GM19463 (cell line): ENCODE measurements around the gene IL7R.

Experiments
- ATAC-seq: cut with Tn5 transposase; IDR thresholded peaks from one replicate; pipeline ENCODE4 v1.9.1; 2021; ENCODE audit warnings: mild to moderate bottlenecking, moderate library complexity; ENCODE audit not compliant: unreplicated experiment

IL7R gene

DNA sequence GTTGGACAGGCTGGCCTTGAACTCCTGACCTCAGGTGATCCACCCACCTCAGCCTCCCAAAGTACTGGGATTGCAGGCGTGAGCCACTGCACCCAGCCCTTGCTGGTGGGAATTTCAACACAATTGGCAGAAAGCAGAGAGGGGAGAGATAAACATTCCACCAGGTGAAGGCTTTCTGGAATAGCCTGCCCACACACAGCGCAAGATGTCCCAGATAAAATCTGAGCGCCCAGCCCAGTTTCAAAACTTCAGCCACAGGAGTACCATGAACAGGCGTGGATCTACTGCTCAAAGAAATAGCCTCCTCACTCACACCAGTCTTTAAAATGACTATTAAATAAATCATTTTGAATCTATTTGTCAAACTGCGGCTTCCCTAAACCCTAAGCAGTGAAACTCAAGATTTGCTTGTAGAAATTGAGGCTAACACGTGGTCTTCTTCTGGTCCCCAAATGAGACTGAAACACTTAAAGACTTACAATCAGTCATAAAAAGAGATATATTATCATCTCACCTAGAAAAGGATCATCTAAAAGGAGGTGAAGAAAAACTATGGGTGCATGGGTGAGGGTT lies 47.0 kb downstream of the IL7R start:
- ATAC-seq, result no peak

DNA sequence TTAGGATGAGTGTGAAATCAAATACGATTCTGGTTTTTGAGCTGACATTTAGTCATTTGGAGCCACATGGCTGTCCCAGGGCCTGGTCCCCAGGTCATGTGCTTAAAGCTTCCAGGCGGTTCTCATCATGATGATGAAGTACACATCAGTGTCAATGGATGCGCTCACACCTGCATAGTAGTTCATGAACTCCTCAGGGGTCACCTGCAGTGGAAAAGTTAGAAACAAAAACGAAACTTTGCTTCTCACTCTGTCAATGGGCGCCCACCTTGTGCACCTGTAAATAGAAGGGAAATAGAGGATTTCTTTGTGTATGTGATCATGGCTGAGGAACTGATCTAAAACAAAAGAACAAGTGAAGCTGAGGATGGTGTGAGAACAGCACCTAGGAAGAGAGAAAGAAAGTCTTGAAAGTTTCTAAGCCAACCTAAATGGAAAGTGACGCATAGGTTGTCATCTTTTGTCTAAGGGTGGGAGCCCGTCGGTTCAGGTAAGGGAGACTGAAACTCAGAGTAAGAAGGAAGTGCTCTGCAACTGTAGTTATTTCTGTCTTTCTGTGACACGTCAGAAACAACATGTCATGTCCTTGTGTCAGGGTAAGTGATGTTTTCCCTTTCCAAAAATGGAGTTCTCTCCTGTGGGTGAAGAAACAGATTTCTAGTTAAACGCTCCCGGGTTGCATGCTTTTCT lies 47.9 kb downstream of the IL7R start:
- peak; percentile 51 for ATAC-seq

DNA sequence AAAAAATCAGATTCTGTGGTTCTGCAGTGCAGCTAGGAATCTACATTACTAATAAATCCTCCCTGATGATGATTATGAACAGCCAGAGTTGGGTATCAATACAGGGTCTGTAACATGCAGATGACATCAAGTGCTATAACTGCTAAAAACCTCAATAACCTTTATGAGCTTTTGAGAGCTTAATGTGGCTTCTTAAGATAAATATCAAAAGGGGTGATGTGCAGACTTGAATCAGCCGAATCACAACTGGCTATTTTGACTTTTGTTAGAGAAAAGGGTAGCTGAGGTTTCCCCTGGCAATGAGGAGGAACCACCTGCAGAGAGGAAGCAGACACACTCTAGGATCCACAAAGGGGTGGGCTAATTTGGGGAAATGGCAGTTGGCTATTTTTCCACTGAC lies 51.5 kb downstream of the IL7R start:
- no peak for ATAC-seq

DNA sequence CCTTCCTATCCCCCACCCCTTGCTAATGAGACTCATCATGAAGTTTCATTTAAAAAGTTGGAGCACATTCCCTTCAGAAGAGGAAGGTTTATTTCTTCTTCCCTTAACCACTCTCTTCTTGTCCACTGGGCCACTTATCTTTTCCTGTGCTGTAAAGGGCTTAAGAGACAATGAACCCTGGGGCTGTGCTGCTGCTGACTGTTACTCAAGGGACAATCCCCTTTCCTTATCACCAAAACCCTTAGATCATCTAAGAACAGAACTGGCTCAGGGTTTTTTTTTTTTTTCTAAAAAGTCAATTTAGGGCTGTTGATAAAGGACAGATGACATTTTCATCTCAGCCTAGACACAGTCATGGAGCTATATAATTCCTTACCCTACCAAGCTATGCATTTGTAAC lies 52.1 kb downstream of the IL7R start:
- no peak for ATAC-seq

DNA sequence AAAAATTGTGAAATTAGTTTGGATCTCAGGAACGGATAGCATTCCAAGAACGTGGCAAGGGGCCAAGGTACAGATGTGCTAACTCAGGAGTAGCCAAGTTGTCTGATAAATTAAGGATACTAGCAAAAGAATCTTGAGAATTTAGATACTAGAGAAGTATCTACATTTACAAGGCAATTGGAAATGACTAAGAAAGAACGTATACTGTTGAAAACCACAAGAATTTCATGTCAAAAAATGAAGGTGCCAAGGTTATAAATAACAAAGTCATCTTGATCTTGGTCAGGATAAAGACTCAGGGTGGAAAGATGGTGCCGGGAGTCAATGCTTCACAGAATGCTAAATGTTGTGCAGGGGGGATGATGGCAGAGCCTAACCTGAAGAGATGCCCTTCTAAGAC lies 62.5 kb downstream of the IL7R start:
- no peak for ATAC-seq

DNA sequence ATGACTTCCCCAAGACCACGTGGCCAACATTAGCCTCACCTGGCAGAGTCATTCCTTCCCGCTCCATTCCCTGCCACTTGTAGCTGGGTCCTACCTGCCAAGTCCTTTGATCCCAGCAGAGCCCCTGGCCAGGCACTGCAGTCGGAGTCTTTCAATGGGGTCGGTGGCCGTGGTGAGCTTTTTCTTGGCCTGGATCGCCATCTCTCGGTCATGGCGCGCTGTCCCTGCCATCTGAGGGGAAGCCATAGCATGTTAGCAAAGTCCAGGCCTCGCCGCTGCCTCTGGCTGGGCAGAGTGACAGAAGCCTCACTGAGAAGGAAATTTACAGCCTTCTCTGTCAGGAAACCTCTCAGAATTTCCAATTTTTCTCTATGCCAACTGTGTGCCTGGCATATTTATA lies 64.2 kb downstream of the IL7R start:
- ATAC-seq, result no peak

DNA sequence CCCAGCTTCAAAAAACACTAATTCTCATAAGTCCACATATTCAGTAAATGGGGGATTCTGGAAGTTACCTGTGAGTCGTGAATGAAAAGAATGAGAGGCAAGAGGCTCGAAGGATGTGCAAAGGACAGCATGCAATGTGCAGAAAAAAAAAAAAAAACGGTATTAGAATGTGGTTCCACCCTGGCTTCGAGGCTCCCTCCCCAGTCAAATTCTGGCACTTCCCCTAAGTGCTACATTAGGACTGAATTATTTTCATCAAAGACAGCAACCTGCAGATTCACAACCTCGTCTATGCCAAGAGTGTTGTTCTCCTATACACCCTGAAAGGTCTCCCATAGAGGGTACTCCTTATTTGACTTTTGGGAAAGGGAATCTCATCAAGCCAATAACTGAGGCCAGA lies 65.2 kb downstream of the IL7R start:
- no peak for ATAC-seq

DNA sequence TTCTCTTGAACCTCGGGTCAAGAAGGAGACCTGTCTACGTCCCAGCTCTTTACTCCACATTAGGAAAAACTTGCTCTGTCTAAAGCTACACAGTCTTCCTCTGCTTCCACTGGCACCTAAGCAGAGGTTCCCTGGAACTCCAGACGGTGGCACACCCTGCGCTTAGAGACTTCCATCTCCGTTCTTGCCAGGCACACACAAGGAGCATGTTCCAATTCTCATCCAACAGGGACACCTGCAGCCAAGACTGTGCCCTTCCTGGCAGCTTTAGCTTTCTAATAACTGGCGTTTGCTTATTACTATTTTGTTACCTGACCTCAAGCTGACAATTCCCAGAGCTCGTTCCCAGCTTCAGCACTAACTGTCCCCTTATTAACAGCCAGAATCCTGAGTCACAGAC lies 65.8 kb downstream of the IL7R start:
- ATAC-seq, result no peak

DNA sequence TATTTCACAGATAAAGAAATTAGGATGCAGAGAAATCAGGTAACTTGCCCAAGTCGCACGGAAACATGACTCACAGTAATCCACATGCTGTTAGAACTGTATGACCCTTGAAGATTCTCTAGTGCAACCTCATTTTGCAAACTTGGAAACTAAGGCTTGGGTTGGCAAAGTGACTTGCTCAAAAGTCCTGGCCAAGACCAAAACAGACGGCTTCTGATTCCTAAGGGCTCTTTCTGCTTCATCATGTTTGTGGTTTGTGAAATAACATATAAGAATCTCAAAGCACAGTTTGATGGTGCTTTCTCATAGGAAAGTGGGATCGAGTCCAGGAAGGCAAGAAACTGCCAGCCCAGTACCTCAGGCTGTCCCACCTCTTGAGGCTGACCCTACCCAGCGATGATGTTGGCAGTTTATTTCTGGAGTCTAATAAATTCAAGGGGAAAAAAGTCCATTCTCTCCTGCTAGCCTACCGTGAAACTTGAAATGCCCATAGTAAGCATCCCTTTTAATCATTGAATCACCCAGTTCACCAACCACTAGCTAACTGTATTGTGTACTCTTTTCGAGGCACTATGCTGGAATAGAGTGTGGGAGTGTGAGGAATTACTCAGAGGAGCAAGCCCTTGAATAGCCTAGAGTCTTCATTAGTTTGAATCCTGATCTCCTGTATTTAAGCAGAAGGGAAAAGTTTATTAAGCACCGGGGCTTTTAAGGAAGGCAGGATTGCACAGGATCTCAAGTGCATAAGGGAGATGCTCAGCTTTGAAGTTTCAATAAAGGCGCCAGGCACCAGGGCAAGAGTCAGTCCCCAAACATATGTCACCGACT lies 67.6 kb downstream of the IL7R start:
- ATAC-seq, result no peak

DNA sequence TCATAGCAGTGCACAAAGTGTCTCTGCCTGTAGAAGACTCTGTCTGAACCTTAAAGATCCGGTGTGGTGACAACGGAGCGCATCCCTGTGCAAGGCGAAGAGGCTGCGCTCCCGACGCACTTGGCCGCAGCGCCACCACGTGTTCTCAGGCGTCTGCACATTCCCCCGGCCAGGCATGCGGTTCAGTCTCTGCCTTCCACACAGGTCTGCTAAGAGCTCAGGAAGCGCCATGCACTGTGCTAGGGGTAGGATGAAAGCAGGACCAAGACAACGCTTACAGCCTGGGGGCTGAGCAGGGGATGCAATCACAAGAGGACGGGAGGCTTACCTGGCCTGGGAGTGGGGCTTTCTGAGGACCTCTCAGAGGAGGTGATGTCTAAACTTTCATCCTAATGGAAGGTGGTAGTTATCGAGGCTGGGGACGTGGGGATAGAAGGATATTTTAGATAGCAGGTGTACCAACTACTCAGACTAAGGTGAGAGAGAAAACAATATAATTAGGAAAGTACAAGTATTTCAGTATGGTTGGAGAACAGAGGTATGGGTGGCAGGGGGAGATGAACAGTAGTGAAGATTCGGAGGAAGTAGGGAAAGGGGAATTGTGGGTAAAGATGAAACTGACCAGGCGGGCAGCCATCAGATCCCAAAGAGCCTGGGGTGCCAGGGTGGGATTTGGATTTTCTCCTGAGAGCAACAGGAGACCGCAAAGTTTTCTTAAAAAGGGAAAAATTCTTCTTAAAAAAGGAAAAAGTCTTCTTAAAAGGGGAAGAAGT lies 68.4 kb downstream of the IL7R start:
- peak; percentile 89 for ATAC-seq

DNA sequence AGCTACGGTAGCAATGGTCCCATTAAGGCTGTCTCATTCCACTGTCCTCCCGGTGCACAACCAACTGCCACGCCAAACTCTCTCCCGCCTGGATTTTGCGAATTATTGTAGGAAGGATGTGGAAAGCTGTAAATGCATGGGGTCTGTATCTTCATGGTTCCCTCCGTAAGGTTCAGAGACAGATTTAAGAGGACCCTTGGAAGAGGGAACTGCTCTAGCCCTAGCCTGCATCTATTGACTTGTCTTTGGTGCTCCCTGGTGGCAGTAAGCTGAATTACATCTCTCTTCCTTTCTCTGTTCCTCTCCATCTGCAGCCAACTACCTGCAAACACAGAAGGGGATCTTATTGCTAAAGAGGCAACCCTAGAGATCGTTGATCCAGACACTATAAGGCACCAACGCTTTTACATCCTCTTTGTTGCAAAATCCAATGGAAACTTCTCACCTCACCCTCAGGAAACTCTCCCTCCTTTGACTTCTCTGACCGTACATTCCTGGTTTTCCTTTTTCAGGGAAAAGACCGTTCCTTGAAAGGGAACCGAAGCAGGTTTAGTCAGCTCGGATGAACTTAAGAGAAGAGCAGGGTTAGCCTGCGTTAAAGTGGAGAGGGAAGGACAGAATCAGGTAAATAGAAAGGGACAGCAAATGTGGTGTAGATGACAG lies 69.8 kb downstream of the IL7R start:
- peak; percentile 60 for ATAC-seq
